Stimulated activated CD8-positive, alpha-beta memory T cell treated with anti-CD3 and anti-CD28 coated beads, Interleukin-4, amount 100 ng/mL, for 4 hours (primary cell): ENCODE results near the gene CCL11.
"Not testable (repeated sequence)": the region's sequence is repeated elsewhere in the genome, so short reads cannot be mapped to it uniquely, and the experiment has no call there.

ENCODE experiments used
- DNase-seq, 2 donors: peaks; one replicate each; pipeline ENCODE4 v3.0.0-alpha.2; 2020; ENCODE audit warnings: low read depth in 2 of 2, low spot score in 1 of 2

CCL11 gene

GRCh38 chr17:34306466-34306865 is 20.9 kb downstream of the CCL11 start:
- DNase-seq, result no peak

- no peak for DNase-seq
Measured at GRCh38 chr17:34307110-34307509, 21.6 kb downstream of the CCL11 start.

- no peak for DNase-seq
Measured at GRCh38 chr17:34308371-34308770, 22.8 kb downstream of the CCL11 start.

- DNase-seq, result no peak
Measured at GRCh38 chr17:34311291-34311690, 25.7 kb downstream of the CCL11 start.

- DNase-seq, result no peak
Measured at GRCh38 chr17:34312080-34312479, 26.5 kb downstream of the CCL11 start.

- DNase-seq, result no peak
Measured at GRCh38 chr17:34313164-34313563, 27.6 kb downstream of the CCL11 start.

GRCh38 chr17:34314279-34314678 is 28.7 kb downstream of the CCL11 start:
- no peak for DNase-seq

GRCh38 chr17:34318474-34318873 is 32.9 kb downstream of the CCL11 start:
- no peak for DNase-seq

- DNase-seq, result no peak
Measured at GRCh38 chr17:34319039-34319483, 33.5 kb downstream of the CCL11 start, which contains the start of gene CCL8. Gene CCL8, plus strand, starts transcription at chr17:34319435. Its CDS starts 67 bp downstream, at chr17:34319502.

GRCh38 chr17:34321964-34322363 is 36.4 kb downstream of the CCL11 start:
- DNase-seq, result no peak

GRCh38 chr17:34327580-34327979 is 42.0 kb downstream of the CCL11 start:
- DNase-seq, result not testable (repeated sequence)

GRCh38 chr17:34337701-34338100 is 52.2 kb downstream of the CCL11 start:
- DNase-seq, result no peak
